Hematopoietic multipotent progenitor cell (in vitro differentiated cells): Measurements from ENCODE around the gene ST3GAL2. TPM values are rescaled to one million over a fixed set of nuclear protein-coding genes. Genes with fewer than 3 reads are reported as not detected.
"Not testable (repeated sequence)": the region's sequence is repeated elsewhere in the genome, so short reads cannot be mapped to it uniquely, and the experiment has no call there.

Experiments used
- DNase-seq, 3 donors: peaks; one replicate each; pipeline ENCODE4 v3.0.0-alpha.2; 2011 to 2015; ENCODE audit warnings: low read depth in 2 of 3, low spot score in 2 of 3
- total RNA-seq: library from RNA; depleted of rRNA; stranded (reverse); fragments of >200 nt; gene quantifications from one replicate; pipeline ENCODE4 v1.2.3, GENCODE V29; 2012

The ST3GAL2 gene
- total RNA-seq, 1 donor: 49.0 TPM

GRCh38 chr16:70419384-70420327 is 19.2 kb downstream of the ST3GAL2 start:
- no peak for DNase-seq

- no peak for DNase-seq
Observed at GRCh38 chr16:70418993-70419318, 19.9 kb downstream of the ST3GAL2 start.

- no peak for DNase-seq
Observed at GRCh38 chr16:70418274-70418992, 20.5 kb downstream of the ST3GAL2 start.

- no peak for DNase-seq
Observed at GRCh38 chr16:70417661-70418060, 21.2 kb downstream of the ST3GAL2 start.

GRCh38 chr16:70416748-70417616 is 21.9 kb downstream of the ST3GAL2 start:
- no peak for DNase-seq

GRCh38 chr16:70413572-70413971 is 25.3 kb downstream of the ST3GAL2 start:
- not testable (repeated sequence) for DNase-seq

GRCh38 chr16:70412385-70412784 is 26.5 kb downstream of the ST3GAL2 start:
- DNase-seq: no peak

GRCh38 chr16:70410734-70411133 is 28.2 kb downstream of the ST3GAL2 start:
- DNase-seq: no peak

GRCh38 chr16:70407811-70408274 is 31.1 kb downstream of the ST3GAL2 start:
- no peak for DNase-seq

- DNase-seq: not testable (repeated sequence)
Observed at GRCh38 chr16:70406104-70406503, 32.8 kb downstream of the ST3GAL2 start.

GRCh38 chr16:70402916-70403659 is 35.8 kb downstream of the ST3GAL2 start:
- DNase-seq: peak in 1 of 3 donors; percentile 27

- no peak for DNase-seq
Observed at GRCh38 chr16:70399951-70400350, 38.9 kb downstream of the ST3GAL2 start.

- DNase-seq: no peak
Observed at GRCh38 chr16:70399381-70399780, 39.5 kb downstream of the ST3GAL2 start.

- DNase-seq: no peak
Observed at GRCh38 chr16:70398177-70398743, 40.6 kb downstream of the ST3GAL2 start.

GRCh38 chr16:70396246-70396904 is 42.5 kb downstream of the ST3GAL2 start:
- DNase-seq: no peak

GRCh38 chr16:70395345-70395901 is 43.5 kb downstream of the ST3GAL2 start:
- peak; percentile 28 to 68 (median 59) for DNase-seq

GRCh38 chr16:70394853-70395252 is 44.0 kb downstream of the ST3GAL2 start:
- no peak for DNase-seq

GRCh38 chr16:70393662-70394061 is 45.2 kb downstream of the ST3GAL2 start:
- no peak for DNase-seq

- DNase-seq: no peak
Observed at GRCh38 chr16:70392606-70393005, 46.3 kb downstream of the ST3GAL2 start.
